ENCODE results near the gene EIF2AK3. TPM values are rescaled to one million over a fixed set of nuclear protein-coding genes. Genes with fewer than 3 reads are reported as not detected.

EIF2AK3 gene
- polyA plus RNA-seq, 1 donor, result 15.8 TPM

- DNase-seq, result no peak
These were observed 89.6 kb downstream of the EIF2AK3 start for GRCh38 chr2:88537640-88538039.

DNA sequence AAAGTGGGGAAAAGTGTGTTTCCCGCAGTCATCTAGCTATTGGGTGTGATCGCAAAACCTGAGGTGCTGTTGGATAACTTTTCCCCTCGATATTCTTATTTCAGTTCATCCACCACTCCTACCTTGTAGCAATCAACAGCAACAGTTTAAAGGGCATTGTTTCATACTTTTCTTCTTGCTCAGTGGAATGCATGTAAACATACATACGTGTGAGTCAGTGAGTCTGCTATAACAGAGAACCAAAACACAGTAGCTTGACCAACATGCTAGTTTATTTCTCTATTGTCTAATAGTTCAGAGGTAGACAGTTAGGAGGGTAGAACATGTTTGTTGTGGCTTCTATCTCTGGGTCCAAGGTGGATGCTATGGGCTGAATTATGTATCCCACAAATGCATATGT, 97.2 kb downstream of the EIF2AK3 start:
- no peak for DNase-seq

GRCh38 chr2:88521445-88522073, 105.7 kb downstream of the EIF2AK3 start:
- DNase-seq, result no peak

- no peak for DNase-seq
These were observed 109.5 kb downstream of the EIF2AK3 start for GRCh38 chr2:88517759-88518201.

Other genes with a start within 250 kb of the EIF2AK3 start
- 0.09 TPM for gene FOXI3, start 174.8 kb downstream of the EIF2AK3 start, polyA plus RNA-seq (ENCODE audit: insufficient read length)
- 24.0 TPM for gene RPIA, start 64.2 kb upstream of the EIF2AK3 start, polyA plus RNA-seq (ENCODE audit: insufficient read length)